NCI-H446 treated with DMSO at 0.1 percent for 48 hours (cell line): ENCODE results near the gene NT5DC2.

Source experiments
- DNase-seq: peaks from one replicate; lab custom pipeline; 2025; lab: John Stamatoyannopoulos, UW

Gene NT5DC2

GRCh38 chr3:52487788-52488691, 45.6 kb downstream of the NT5DC2 start:
- no peak for DNase-seq

DNA sequence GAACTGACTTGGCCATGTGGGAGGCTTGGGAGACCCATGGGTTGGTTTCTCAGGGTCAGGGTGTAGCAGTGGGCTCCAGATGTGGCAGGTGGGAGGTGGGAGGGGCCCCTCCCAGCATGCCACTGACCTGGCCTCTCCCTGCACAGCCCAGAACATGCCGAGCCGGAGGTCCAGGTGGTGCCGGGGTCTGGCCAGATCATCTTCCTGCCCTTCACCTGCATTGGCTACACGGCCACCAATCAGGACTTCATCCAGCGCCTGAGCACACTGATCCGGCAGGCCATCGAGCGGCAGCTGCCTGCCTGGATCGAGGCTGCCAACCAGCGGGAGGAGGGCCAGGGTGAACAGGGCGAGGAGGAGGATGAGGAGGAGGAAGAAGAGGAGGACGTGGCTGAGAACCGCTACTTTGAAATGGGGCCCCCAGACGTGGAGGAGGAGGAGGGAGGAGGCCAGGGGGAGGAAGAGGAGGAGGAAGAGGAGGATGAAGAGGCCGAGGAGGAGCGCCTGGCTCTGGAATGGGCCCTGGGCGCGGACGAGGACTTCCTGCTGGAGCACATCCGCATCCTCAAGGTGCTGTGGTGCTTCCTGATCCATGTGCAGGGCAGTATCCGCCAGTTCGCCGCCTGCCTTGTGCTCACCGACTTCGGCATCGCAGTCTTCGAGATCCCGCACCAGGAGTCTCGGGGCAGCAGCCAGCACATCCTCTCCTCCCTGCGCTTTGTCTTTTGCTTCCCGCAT, 46.4 kb downstream of the NT5DC2 start:
- DNase-seq, result no peak

DNA sequence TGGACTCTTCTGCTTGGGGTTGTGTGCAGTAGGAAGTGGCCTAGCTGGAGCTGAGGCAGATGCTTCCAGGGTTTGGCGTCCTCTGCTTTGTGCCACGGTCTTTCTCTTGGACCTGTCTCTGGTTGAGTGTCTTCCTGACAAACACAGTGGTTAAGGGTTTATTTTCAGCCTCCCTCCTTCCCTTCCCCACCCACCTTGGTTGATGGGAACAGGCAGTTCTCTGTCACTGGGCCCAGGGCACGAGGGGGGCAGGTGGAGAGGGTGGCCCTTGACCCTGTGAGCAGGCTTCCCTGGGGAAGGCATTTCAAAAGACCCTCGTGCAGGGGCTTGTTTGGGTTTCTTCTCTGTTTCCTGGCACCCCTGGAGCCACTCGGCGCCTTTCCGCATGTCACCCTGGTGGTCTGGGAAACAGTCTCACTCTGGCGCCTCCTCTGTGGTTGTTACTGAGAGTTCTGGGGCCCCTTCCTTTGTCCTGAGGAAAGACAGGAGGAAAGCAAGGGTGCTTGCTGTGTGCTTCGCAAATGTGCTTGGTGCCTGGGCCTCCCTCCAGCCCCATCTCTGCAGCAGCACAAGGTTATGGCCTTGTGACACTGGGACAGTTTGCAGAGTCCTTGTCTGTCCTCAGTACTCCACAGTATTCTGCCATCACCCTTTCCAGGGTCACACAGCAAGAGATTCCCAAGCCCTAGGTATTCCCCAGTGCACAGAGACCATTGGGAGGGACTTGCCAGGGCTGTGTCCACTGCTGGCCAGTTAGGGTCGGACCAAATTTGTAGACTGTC, 48.8 kb downstream of the NT5DC2 start:
- DNase-seq, result no peak

GRCh38 chr3:52483577-52484381, 49.9 kb downstream of the NT5DC2 start:
- no peak for DNase-seq

DNA sequence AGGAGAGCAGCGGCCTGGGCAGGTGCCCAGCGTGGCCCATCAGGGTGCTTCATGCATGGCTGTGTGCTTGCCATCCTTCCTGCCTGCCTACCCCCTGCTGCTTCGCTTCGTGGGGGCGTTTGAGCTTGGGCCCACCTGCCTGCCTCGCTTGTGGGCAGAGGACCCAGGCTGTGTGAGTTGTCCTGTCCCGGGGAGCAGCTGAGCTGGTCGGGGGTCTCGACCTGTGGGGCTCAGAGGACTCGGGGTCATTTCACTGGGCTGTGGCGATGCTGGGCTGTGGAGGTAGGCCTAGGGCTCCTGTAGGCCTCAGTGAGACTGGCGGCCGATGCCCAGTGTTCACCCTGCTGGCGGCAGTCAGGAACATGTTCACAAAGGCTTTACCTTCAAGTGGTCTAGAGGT, 50.6 kb downstream of the NT5DC2 start:
- DNase-seq, result no peak

- no peak for DNase-seq
Measured at GRCh38 chr3:52481819-52482521, 51.7 kb downstream of the NT5DC2 start.

- no peak for DNase-seq
Measured at GRCh38 chr3:52480768-52481715, 52.6 kb downstream of the NT5DC2 start.

- DNase-seq, result no peak
Measured at GRCh38 chr3:52479877-52480575, 53.6 kb downstream of the NT5DC2 start.

DNA sequence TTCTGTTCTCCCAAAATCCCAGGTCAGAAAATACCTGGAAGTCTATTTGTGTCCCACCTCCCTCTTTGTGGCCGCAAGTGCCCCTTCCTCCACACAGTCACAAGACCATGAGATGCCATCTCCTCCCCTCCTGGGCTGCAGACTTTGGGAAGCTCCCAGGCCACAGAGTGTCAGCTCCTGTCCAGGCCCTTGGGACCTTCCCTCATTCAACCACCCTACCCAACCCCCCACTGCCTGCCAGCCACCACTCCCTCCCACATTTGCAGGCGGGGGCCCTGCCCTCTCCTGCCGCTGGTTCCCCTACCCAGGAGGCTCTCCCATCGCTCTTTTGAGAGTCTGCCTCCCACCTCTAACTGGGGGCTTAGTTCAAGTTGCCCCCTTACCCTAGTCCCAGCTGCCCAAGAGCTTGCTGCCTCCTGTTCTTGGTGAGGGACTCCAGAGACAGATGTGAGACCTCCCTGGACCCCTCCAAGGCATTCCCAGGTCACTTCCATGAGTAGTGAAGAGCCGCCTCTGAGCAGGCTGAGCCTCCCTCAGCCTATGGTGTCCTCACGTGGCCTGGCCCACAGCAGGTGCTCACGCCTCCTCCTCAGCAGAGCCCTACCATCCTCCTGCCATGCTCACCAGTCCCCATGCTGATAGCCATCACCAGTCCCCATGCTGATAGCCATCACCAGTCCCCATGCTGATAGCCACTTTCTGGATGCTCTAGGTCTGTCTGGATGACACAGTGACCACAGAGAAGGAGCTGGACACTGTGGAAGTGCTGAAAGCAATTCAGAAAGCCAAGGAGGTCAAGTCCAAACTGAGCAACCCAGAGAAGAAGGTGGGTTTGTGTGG, 54.4 kb downstream of the NT5DC2 start:
- no peak for DNase-seq

GRCh38 chr3:52477796-52478095, 55.9 kb downstream of the NT5DC2 start:
- DNase-seq, result no peak

GRCh38 chr3:52477076-52477795, 56.4 kb downstream of the NT5DC2 start:
- no peak for DNase-seq
